ENCODE measurements around the gene FLAD1. TPM values are rescaled to one million over a fixed set of nuclear protein-coding genes. Genes with fewer than 3 reads are reported as not detected.

The FLAD1 gene
- total RNA-seq, 1 experiment from 2014 or later: 58.4 TPM

DNA sequence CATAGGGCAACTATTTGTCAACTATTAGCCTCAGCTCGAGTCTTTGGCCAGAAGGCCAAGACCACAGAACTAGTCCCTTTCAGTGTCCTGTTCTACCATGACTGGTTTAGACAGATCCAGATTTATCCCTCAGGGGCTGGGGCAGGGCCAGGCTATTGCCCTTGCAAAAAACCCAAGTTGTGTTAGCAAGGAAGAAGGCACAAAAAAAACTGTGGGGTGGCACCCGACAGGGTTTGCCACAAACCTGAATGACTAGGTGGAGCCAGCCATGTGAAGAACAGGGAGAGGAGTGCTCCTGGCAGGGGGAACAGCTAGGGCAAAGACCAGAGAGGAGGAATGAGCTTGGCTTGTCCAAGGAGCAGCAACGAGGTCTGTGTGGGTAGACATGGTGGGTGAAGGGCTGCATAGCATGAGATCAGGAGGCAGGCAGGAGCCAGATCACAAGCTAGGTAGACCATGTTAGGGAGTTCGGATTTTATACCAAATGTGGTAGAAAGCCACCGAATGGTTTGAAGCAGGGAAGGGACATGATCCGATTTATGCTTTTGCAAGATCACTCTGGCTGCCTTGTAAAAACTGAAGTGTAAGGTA is 54.8 kb downstream of the FLAD1 start:
- no peak for ATAC-seq
- POLR2A ChIA-PET: interaction anchor here (1.2 kb wide), 1 partner anchor 54 kb away, joined by 3 read pairs; the partner anchor contains the start of gene FLAD1

GRCh38 chr1:155038602-155039307 is 55.6 kb downstream of the FLAD1 start:
- intact Hi-C loops (cut with micrococcal nuclease): no loop called here
- no peak overlapping the region for H3K4me2 ChIP-seq (ENCODE audit: low read length)
- DNase-seq (ENCODE audit: low read depth, low spot score) (no peak), ATAC-seq (0 out of 2 replicates have a peak, but pooled peaks have one; percentile 36)
- ChIA-PET CTCF (interaction anchor here (1.1 to 1.7 kb wide), 2 partner anchors 10 to 12 kb away, joined by 3 to 6 read pairs; partner anchors contain the start of gene ADAM15), RAD21 (ENCODE audit: low non-redundant PET in 1 of 2, low total read pairs in 2 of 2, uncharacterized antibody in 2 of 2, unreplicated experiment in 2 of 2) (no interaction called here), POLR2A (interaction anchor here (1.2 kb wide), 1 partner anchor 55 kb away, joined by 3 read pairs; the partner anchor contains the start of gene FLAD1)
- no peak overlapping the region for H3K27ac ChIP-seq (ENCODE audit: low read depth, low read length)
- H3K79me2 ChIP-seq (ENCODE audit: insufficient read depth, low read length): no peaks in the 10 kb centered on the region
- BruUV-seq (replicated peaks): no TSS peak
- H3K9ac ChIP-seq (ENCODE audit: low read length): no peak overlapping the region
- no peak overlapping the region for H3K4me3 ChIP-seq (replicated peaks in 1 of 2; ENCODE audit: low read depth in 1 of 2, low read length in 2 of 2)
- no peak overlapping the region for H2AFZ ChIP-seq (ENCODE audit: low read depth, low read length, poor library complexity, severe bottlenecking)
- H4K20me1 ChIP-seq (ENCODE audit: insufficient read depth): no peaks in the 10 kb centered on the region
- H3K27me3 ChIP-seq (ENCODE audit: insufficient read depth, low read length): no peaks in the 10 kb centered on the region
- H3K36me3 ChIP-seq (ENCODE audit: control insufficient read depth in 1 of 2, insufficient read depth in 2 of 2, low read length in 2 of 2): no peaks in the 10 kb centered on the region
- H3K9me2 ChIP-seq (ENCODE audit: insufficient read depth): no peaks in the 10 kb centered on the region
- no peaks in the 10 kb centered on the region for H3K9me3 ChIP-seq (ENCODE audit: control insufficient read depth in 1 of 2, insufficient read depth in 1 of 2, low read depth in 1 of 2, low read length in 2 of 2)
- peaks cover 0 to 11% of the 10 kb centered on the region in 2 experiments; a peak in 2 of 4 replicates for H3K4me1 ChIP-seq (ENCODE audit: control insufficient read depth in 1 of 2, insufficient read depth in 2 of 2, low read length in 2 of 2)
- TF ChIP-seq POLR2AphosphoS5 (IDR thresholded peaks at IDR 0.05; ENCODE audit: low read depth, low read length): no peak
- no peak for TF ChIP-seq EZH2phosphoT487 (IDR thresholded peaks at IDR 0.05; ENCODE audit: borderline replicate concordance)
- TF ChIP-seq CTCF (IDR thresholded peaks at IDR 0.05 in 2 of 3, conservative IDR thresholded peaks at IDR 0.05 in 1 of 3; ENCODE audit: borderline replicate concordance in 1 of 3, insufficient read depth in 1 of 3, low read depth in 2 of 3, low read length in 2 of 3): no peak
- no peak for TF ChIP-seq FOSL1 (IDR thresholded peaks at IDR 0.05; ENCODE audit: low read depth)
- no peak for TF ChIP-seq TCF7L2 (IDR thresholded peaks at IDR 0.05; ENCODE audit: borderline replicate concordance, extremely low read depth, insufficient read depth, insufficient read length)
- no peak for TF ChIP-seq ZFX (IDR thresholded peaks at IDR 0.05)
- no peak for TF ChIP-seq SP1 (IDR thresholded peaks at IDR 0.05; ENCODE audit: low read depth)
- no peak for TF ChIP-seq ZBTB33 (IDR thresholded peaks at IDR 0.05; ENCODE audit: extremely low read depth, insufficient replicate concordance, low read length)

More for the DNA sequence above, 54.8 kb downstream of the FLAD1 start:
- Histone ChIP-seq H3K4me1 (ENCODE audit: control insufficient read depth in 1 of 2, insufficient read depth in 2 of 2, low read length in 2 of 2) (peaks cover 0 to 11% of the 10 kb centered on the region in 2 experiments; a peak in 2 of 4 replicates), H2AFZ (ENCODE audit: low read depth, low read length, poor library complexity, severe bottlenecking) (no peak overlapping the region), H4K20me1 (ENCODE audit: insufficient read depth) (no peaks in the 10 kb centered on the region), H3K79me2 (ENCODE audit: insufficient read depth, low read length) (no peaks in the 10 kb centered on the region), H3K9me3 (ENCODE audit: control insufficient read depth in 1 of 2, insufficient read depth in 1 of 2, low read depth in 1 of 2, low read length in 2 of 2) (no peaks in the 10 kb centered on the region), H3K36me3 (ENCODE audit: control insufficient read depth in 1 of 2, insufficient read depth in 2 of 2, low read length in 2 of 2) (no peaks in the 10 kb centered on the region), H3K4me2 (ENCODE audit: low read length) (no peak overlapping the region), H3K9ac (ENCODE audit: low read length) (no peak overlapping the region), H3K27me3 (ENCODE audit: insufficient read depth, low read length) (no peaks in the 10 kb centered on the region), H3K4me3 (replicated peaks in 1 of 2; ENCODE audit: low read depth in 1 of 2, low read length in 2 of 2) (no peak overlapping the region), H3K9me2 (ENCODE audit: insufficient read depth) (no peaks in the 10 kb centered on the region), H3K27ac (ENCODE audit: low read depth, low read length) (no peak overlapping the region)
- intact Hi-C loops (cut with micrococcal nuclease): no loop called here
- ChIA-PET RAD21 (ENCODE audit: low non-redundant PET in 1 of 2, low total read pairs in 2 of 2, uncharacterized antibody in 2 of 2, unreplicated experiment in 2 of 2) (no interaction called here), CTCF (interaction anchor here (1.1 to 1.7 kb wide), 3 partner anchors 11 to 21 kb away, joined by 3 to 6 read pairs (median 3); partner anchors contain the start of gene ADAM15)
- TF ChIP-seq JUND (IDR thresholded peaks at IDR 0.05): no peak
- no peak for TF ChIP-seq ELF1 (IDR thresholded peaks at IDR 0.05; ENCODE audit: borderline replicate concordance, low read depth)
- TF ChIP-seq, protein P1, sequence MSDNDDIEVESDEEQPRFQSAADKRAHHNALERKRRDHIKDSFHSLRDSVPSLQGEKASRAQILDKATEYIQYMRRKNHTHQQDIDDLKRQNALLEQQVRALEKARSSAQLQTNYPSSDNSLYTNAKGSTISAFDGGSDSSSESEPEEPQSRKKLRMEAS (IDR thresholded peaks at IDR 0.05): no peak
- TF ChIP-seq FOSL1 (IDR thresholded peaks at IDR 0.05; ENCODE audit: low read depth): no peak
- no peak for TF ChIP-seq SIN3A (IDR thresholded peaks at IDR 0.05; ENCODE audit: low read depth)
- TF ChIP-seq SRF (IDR thresholded peaks at IDR 0.05; ENCODE audit: low read depth): no peak
- TF ChIP-seq YY1 (IDR thresholded peaks at IDR 0.05; ENCODE audit: extremely low read depth, insufficient replicate concordance, low read depth, low read length): no peak
- no peak for TF ChIP-seq EZH2phosphoT487 (IDR thresholded peaks at IDR 0.05; ENCODE audit: borderline replicate concordance)
- no peak for TF ChIP-seq CBX3 (IDR thresholded peaks at IDR 0.05; ENCODE audit: low read depth)
- no peak for TF ChIP-seq ZNF274 (IDR thresholded peaks at IDR 0.05; ENCODE audit: low read depth, low read length)
- no peak for TF ChIP-seq POLR2AphosphoS5 (IDR thresholded peaks at IDR 0.05; ENCODE audit: low read depth, low read length)
- TF ChIP-seq CEBPB (IDR thresholded peaks at IDR 0.05; ENCODE audit: low read depth): no peak
- BruUV-seq (replicated peaks): no TSS peak
- DNase-seq (ENCODE audit: low read depth, low spot score): no peak

Measured in HCT116 (cell line).